IPS-15b (cell line): ENCODE data around the gene MAPRE2.

ENCODE experiments used
- H3K27me3 ChIP-seq: one replicate; pipeline ENCODE4 v1.6.1; 2013; ENCODE audit warnings: low read length; ENCODE audit not compliant: control insufficient read depth, insufficient read depth
- H3K36me3 ChIP-seq: one replicate; pipeline ENCODE4 v1.6.1; 2013; ENCODE audit warnings: low read length; ENCODE audit not compliant: control insufficient read depth, insufficient read depth
- H3K4me1 ChIP-seq: one replicate; pipeline ENCODE4 v1.6.1; 2013; ENCODE audit warnings: mild to moderate bottlenecking, low read length; ENCODE audit not compliant: control insufficient read depth, insufficient read depth
- H3K4me3 ChIP-seq: one replicate; pipeline ENCODE4 v1.5.1; 2013; ENCODE audit warnings: low read depth, low read length
- H3K9ac ChIP-seq: one replicate; pipeline ENCODE4 v1.6.1; 2013; ENCODE audit warnings: low read depth, mild to moderate bottlenecking, low read length
- H3K9me3 ChIP-seq: one replicate; pipeline ENCODE4 v1.6.1; 2013; ENCODE audit warnings: mild to moderate bottlenecking, low read length; ENCODE audit not compliant: control insufficient read depth, insufficient read depth

MAPRE2 gene

GRCh38 chr18:35179906-35180305 is 138.7 kb downstream of the MAPRE2 start:
- Histone ChIP-seq H3K36me3 (no peaks in the 10 kb centered on the region), H3K27me3 (no peaks in the 10 kb centered on the region), H3K4me1 (peaks cover 4% of the 10 kb centered on the region), H3K4me3 (no peak overlapping the region), H3K9ac (no peak overlapping the region), H3K9me3 (no peaks in the 10 kb centered on the region)

- Histone ChIP-seq H3K4me1 (peaks cover 3% of the 10 kb centered on the region), H3K36me3 (no peaks in the 10 kb centered on the region), H3K4me3 (no peak overlapping the region), H3K9ac (no peak overlapping the region), H3K27me3 (no peaks in the 10 kb centered on the region), H3K9me3 (no peaks in the 10 kb centered on the region)
These were observed 139.2 kb downstream of the MAPRE2 start for GRCh38 chr18:35180455-35180854.

DNA sequence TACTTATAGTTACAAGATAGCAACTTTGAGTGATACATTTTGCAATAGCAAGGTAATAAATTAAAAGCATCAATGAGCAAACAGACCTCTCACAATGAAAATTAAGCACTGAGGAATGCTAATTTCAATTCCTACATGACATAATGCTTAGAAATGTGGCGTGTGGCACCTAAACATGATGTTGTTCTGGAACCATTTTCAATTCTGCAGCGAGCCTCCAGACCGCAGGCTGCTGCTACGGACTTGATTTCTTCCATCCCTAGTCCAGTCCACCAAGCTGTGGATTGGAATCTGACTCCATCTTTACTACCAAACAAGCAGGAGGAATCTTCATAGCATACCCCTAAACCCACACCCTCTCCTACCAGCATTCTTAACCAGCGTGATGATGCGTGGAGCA is 140.9 kb downstream of the MAPRE2 start:
- no peaks in the 10 kb centered on the region for H3K27me3 ChIP-seq
- H3K4me1 ChIP-seq: peaks cover 3% of the 10 kb centered on the region
- H3K9me3 ChIP-seq: no peaks in the 10 kb centered on the region
- no peak overlapping the region for H3K9ac ChIP-seq
- H3K4me3 ChIP-seq: no peak overlapping the region
- H3K36me3 ChIP-seq: no peaks in the 10 kb centered on the region

- Histone ChIP-seq H3K4me3 (no peak overlapping the region), H3K27me3 (no peaks in the 10 kb centered on the region), H3K4me1 (peaks cover 6% of the 10 kb centered on the region), H3K9me3 (no peaks in the 10 kb centered on the region), H3K36me3 (no peaks in the 10 kb centered on the region), H3K9ac (no peak overlapping the region)
These were observed 142.7 kb downstream of the MAPRE2 start for GRCh38 chr18:35183886-35184285.

DNA sequence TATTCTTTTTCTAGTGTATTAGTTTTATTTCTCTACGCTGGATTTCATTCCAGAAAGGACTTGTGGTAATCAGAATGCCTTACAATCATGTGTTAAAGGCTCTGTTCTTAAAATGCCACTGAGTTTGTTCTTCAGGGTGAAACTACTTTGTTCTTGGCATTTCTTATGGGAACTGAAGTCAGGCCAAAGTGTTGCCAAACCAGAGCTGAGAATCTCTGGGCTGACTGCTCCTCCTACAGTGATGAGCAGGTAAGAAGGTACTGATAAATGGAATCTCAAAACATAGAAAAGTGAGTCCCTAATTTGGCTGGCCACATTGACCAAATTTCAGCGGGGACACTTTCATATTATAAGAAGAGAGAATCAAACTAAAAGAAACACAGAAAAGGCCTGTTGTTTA is 144.6 kb downstream of the MAPRE2 start:
- peaks cover 14% of the 10 kb centered on the region for H3K4me1 ChIP-seq
- H3K4me3 ChIP-seq: no peak overlapping the region
- no peaks in the 10 kb centered on the region for H3K9me3 ChIP-seq
- no peak overlapping the region for H3K9ac ChIP-seq
- no peaks in the 10 kb centered on the region for H3K27me3 ChIP-seq
- H3K36me3 ChIP-seq: no peaks in the 10 kb centered on the region

GRCh38 chr18:35186291-35187034 is 145.2 kb downstream of the MAPRE2 start:
- Histone ChIP-seq H3K4me1 (peaks cover 21% of the 10 kb centered on the region), H3K36me3 (no peaks in the 10 kb centered on the region), H3K9ac (no peak overlapping the region), H3K9me3 (no peaks in the 10 kb centered on the region), H3K4me3 (no peak overlapping the region), H3K27me3 (no peaks in the 10 kb centered on the region)

- Histone ChIP-seq H3K9me3 (no peaks in the 10 kb centered on the region), H3K4me1 (peaks cover 40% of the 10 kb centered on the region), H3K4me3 (no peak overlapping the region), H3K36me3 (no peaks in the 10 kb centered on the region), H3K27me3 (no peaks in the 10 kb centered on the region), H3K9ac (no peak overlapping the region)
These were observed 148.3 kb downstream of the MAPRE2 start for GRCh38 chr18:35189510-35189909.

- Histone ChIP-seq H3K9ac (no peak overlapping the region), H3K4me1 (peaks cover 43% of the 10 kb centered on the region), H3K36me3 (no peaks in the 10 kb centered on the region), H3K9me3 (no peaks in the 10 kb centered on the region), H3K27me3 (no peaks in the 10 kb centered on the region), H3K4me3 (no peak overlapping the region)
These were observed 149.9 kb downstream of the MAPRE2 start for GRCh38 chr18:35190948-35191697.

GRCh38 chr18:35191698-35192025 is 150.4 kb downstream of the MAPRE2 start:
- peaks cover 43% of the 10 kb centered on the region for H3K4me1 ChIP-seq
- no peaks in the 10 kb centered on the region for H3K9me3 ChIP-seq
- no peak overlapping the region for H3K4me3 ChIP-seq
- no peak overlapping the region for H3K9ac ChIP-seq
- H3K27me3 ChIP-seq: no peaks in the 10 kb centered on the region
- no peaks in the 10 kb centered on the region for H3K36me3 ChIP-seq

DNA sequence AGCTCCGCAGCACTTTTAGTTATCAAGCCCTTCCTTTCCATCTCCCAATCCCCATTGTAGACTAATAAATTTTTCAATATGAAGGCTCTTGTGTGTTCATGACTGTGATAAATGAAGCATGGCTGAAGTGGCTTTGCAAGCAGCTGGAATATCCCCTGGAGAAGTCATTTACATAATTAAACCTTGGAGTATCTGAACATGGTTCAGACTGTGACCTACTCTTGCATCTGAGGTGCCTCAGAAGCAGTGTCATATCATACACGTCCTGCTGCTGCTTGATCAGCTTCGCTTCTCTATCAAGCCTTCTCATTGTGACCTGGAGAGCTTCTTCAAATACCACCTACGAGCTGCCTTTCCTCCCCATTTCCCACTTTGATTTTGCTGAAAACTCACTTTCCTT is 151.2 kb downstream of the MAPRE2 start:
- Histone ChIP-seq H3K4me1 (peaks cover 43% of the 10 kb centered on the region), H3K9ac (no peak overlapping the region), H3K27me3 (no peaks in the 10 kb centered on the region), H3K36me3 (no peaks in the 10 kb centered on the region), H3K4me3 (no peak overlapping the region), H3K9me3 (no peaks in the 10 kb centered on the region)
